Frontal cortex (tissue), 4 donors: ENCODE measurements around the gene KRTAP4-2. TPM values are rescaled to one million over a fixed set of nuclear protein-coding genes. Genes with fewer than 3 reads are reported as not detected.
"Not testable (repeated sequence)": the region's sequence is repeated elsewhere in the genome, so short reads cannot be mapped to it uniquely, and the experiment has no call there.

Source experiments
- DNase-seq, 2 donors: peaks; one replicate each; pipeline ENCODE4 v3.0.0; 2012; ENCODE audit warnings: low spot score in 2 of 2
- FAIRE-seq: peaks from 2 replicates; lab custom pipeline; 2012; peaks lifted over from hg19 to GRCh38; lab: Jason Lieb, UNC
- total RNA-seq: library from RNA; depleted of rRNA; stranded (reverse); fragments of >200 nt; gene quantifications from one replicate; pipeline ENCODE4 v1.2.3, GENCODE V29; 2014
- donor health status: control.
- donor health status: control.
- donor health status: control.

KRTAP4-2 gene
- total RNA-seq, 1 donor from 2014 or later: not detected

DNA sequence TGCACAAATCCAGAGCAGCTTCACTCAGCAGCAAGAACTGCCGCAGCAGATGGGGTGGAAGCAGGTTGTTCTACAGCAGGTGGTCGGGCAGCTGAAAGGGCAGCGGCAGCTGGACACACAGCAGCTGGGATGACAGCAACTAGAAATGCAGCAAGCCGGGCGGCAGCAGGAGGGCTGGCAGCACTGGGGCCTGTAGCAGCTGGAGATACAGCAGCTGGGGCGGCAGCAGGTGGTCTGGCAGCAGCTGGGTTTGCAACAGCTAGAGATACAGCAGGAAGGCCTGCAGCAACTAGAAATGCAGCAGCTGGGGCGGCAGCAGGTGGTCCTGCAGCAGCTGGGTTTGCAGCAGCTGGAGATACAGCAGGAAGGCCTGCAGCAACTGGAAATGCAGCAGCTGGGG lies 10.5 kb downstream of the KRTAP4-2 start:
- FAIRE-seq (no peak), DNase-seq (no peak)

DNA sequence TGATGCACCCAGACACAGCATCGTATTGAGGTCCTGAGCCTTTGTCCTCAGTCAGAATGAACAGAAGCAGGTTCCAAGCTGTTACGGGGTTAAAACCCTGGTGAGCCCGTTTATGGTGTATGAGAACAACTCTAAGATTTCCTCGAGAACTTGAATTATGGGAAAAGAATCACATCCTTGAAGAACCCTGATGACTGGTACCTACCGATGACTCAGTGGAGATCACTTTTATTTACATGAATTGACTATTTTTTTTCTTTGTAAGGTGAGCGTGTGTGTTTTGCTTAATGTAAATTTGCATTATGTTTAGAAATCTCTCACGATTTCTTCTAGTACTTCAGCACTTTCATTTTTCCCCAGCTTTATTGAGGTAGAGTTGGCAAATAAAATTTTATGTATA lies 14.2 kb downstream of the KRTAP4-2 start:
- no peak for FAIRE-seq

DNA sequence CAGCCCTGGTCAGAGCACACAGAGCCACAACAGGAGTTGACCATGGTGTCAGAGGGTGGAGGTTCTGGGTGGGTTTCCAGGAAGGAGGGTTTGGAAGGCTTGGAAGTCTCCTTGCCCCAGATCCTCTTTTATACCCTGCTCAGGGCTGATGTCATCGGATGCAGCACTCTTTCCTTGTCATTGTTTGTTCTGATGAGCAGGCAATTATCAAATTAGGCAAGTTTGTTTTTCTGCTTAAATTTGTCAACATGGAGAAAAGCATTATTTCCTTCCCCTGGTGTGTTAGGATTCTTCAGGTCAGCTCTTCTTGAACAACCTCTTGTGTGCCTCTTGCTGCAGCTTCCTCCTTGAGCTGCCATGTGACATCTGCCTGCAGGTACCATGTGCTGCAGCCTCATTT lies 17.4 kb downstream of the KRTAP4-2 start, which contains the start of gene KRTAP4-4:
Gene KRTAP4-4 (minus strand): TSS at position 101 of the 400 bp plus-strand sequence. CDS start 57 bp downstream, at position 44.
- FAIRE-seq: no peak
- DNase-seq: no peak

More for the DNA sequence above, 14.2 kb downstream of the KRTAP4-2 start:
- DNase-seq: no peak

- not testable (repeated sequence) for DNase-seq, FAIRE-seq
These were observed 17.8 kb downstream of the KRTAP4-2 start for GRCh38 chr17:41160190-41160589.

DNA sequence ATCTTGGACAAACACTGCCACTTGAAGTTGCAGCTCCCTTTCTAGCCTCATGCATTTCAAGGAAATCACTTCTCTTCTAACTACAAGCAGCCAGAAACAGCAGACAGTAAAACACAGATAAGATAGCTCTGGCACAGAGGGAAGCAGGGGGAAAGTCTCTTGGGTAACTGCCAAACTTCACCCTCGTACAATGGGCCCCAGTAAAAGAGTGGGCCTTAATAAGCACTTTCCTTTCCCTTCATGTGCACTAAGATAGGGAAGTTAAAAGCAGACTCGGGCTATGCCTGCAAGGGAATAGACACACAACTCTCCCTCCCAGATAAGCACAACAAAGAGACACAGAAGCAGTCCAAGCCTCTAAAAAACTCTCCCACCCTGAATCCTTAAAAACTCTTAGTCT lies 24.2 kb downstream of the KRTAP4-2 start:
- no peak for DNase-seq
- FAIRE-seq: no peak

DNA sequence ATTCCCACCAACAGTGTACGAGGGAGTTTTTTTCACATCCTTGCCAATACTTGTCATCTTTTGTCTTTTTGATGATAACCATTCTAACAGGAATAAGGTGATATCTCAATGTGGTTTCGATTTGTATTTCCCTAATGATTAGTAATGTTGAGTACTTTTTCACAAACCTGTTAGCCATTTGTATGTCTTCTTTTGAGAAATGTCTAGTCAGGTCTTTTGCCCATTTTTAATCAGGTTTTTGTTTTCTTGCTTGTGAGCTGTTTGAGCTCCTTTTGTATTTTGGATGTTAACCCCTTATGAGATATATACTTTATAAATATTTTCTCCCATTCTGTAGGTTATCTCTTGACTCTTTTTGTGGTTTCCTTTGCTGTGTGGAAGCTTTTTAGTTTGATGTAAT lies 26.5 kb downstream of the KRTAP4-2 start:
- no peak for FAIRE-seq
- DNase-seq: no peak

DNA sequence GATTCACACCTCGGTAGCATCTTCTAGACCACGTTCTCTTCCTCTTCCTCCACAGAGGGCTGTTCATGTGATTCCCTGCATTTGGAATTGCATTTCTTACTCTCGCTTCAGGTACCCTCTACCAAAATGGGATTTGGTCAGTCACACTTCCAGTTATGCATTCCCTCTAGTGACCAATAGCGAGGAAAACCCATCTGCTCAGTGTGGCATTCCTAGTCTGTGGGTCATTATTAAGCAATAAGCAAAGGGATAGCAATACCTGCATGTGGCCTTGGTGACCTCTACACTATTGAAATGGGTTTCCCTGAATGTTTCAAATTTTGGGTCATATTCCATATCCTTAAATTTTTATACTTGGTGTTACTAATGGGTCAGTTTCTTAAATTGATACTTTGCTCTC lies 28.0 kb downstream of the KRTAP4-2 start:
- FAIRE-seq: no peak
- DNase-seq: no peak

- no peak for FAIRE-seq
- no peak for DNase-seq
These were observed 28.4 kb downstream of the KRTAP4-2 start, which contains the start of gene KRTAP4-5 for GRCh38 chr17:41149652-41149985. TSS of gene KRTAP4-5 (minus strand) at chr17:41149825. CDS start at chr17:41149767, 58 bp downstream.

GRCh38 chr17:41148971-41149651 lies 28.9 kb downstream of the KRTAP4-2 start:
- not testable (repeated sequence) for DNase-seq, FAIRE-seq

DNA sequence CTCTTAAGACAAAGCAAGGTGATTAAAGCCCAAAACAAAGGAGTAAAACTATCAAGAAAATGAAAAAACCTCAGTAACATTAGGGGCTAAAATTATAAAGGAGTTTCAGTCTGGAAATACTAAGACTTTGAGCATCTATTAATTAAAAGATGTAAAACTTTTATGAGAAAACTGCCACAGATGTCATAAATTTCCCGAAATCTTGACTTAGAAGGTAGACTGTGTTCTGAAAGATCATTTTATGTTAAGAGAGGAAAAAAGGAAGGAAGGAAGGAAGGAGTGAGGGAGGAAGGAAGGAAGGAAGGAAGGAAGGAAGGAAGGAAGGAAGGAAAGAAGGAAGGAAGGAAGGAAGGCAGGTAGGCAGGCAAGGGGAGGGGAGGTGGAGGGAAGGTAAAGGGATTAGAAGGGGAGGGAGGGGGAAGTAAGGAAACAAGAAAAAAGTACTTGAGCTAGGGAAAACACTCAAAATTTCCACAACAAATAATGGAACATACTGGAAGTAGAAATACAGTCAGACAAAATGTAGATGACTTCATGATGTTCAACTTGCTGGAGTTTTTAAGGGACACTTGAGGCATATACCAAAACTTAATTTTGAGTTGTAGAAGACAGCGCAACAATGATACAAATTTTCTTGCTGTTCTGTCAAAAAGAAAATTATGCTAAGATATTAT lies 30.4 kb downstream of the KRTAP4-2 start:
- no peak for FAIRE-seq
- no peak for DNase-seq

DNA sequence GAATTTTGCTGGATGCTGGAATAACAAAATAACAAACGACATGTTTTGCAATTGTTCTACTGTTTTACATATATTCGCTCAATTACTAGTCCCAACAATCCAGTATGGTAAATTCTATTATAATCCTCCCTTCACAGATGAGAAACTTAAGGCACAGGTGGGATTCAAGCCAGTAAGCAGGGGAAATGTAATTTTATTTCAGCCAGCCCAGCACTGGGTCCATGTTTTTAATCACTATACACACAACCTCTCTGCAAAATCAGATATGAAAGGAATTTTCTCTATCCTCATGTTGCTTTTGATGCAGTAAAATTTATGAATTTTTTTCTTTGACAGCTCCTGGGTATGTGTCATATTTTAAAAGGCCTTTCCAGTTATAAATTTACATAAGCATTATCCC lies 32.8 kb downstream of the KRTAP4-2 start:
- no peak for DNase-seq
- no peak for FAIRE-seq

- no peak for DNase-seq
- no peak for FAIRE-seq
These were observed 33.2 kb downstream of the KRTAP4-2 start for GRCh38 chr17:41144846-41145245.

GRCh38 chr17:41141361-41141760 lies 36.7 kb downstream of the KRTAP4-2 start:
- DNase-seq: no peak
- FAIRE-seq: no peak

DNA sequence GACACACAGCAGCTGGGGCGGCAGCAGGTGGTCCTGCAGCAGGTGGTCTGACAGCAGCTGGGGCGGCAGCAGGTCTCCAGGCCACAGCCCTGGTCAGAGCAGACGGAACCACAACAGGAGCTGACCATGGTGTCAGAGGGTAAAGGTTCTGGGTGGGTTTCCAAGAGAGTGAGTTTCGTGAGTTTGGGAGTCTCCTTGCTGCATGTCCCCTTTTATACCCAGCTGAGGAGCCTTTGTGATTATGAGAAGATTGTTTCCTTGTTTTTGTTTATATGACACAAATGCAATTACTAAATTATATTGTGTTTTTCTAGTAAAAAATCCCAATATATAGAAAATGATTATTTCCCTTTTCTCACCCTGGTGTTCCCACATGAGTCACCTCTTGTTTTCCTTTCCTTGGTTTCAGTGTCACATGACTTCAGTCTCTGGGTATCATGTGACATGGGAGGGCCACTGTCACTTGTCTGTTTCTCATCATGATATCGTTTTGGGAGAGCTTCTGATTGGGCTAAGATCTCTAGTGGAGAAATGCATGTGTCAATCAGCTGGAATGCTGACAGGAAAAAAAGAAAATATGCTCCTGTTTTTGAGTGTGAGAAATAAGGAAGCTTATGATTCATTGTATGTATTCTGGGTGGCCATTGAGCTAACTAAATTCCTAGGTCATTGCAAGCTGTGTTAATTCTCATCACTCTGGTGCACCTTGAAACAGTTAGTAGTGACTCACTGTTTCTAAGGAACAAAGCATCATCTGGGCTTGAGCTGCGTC lies 37.5 kb downstream of the KRTAP4-2 start, which contains the start of gene KRTAP4-6:
Gene KRTAP4-6 (minus strand): TSS at position 185 of the 772 bp plus-strand sequence. CDS start 57 bp downstream, at position 128.
- FAIRE-seq: no peak

GRCh38 chr17:41139865-41140264 lies 38.2 kb downstream of the KRTAP4-2 start:
- DNase-seq, FAIRE-seq: not testable (repeated sequence)

More for the DNA sequence above, 37.5 kb downstream of the KRTAP4-2 start, which contains the start of gene KRTAP4-6:
- DNase-seq: no peak

- FAIRE-seq (no peak), DNase-seq (no peak)
These were observed 43.9 kb downstream of the KRTAP4-2 start for GRCh38 chr17:41133880-41134735.

- no peak for FAIRE-seq
These were observed 46.0 kb downstream of the KRTAP4-2 start for GRCh38 chr17:41131979-41132378.

More at GRCh38 chr17:41131979-41132378, 46.0 kb downstream of the KRTAP4-2 start:
- DNase-seq: no peak
